Mesendoderm (in vitro differentiated cells): ENCODE results near the gene ZNF236.

Experiments
- DNase-seq: peaks from one replicate; pipeline ENCODE4 v3.0.0; 2013
- H2AK5ac ChIP-seq: 2 replicates; pipeline ENCODE4 v1.6.1; 2013; ENCODE audit warnings: low read length, inconsistent platforms
- H2BK120ac ChIP-seq: 2 replicates; pipeline ENCODE4 v1.6.1; 2013; ENCODE audit warnings: low read depth, mild to moderate bottlenecking, low read length, moderate library complexity, mixed read lengths
- H2BK15ac ChIP-seq: replicated peaks from 2 replicates; pipeline ENCODE4 v1.6.1; 2013; ENCODE audit warnings: low read depth, mild to moderate bottlenecking, moderate library complexity
- H2BK5ac ChIP-seq: 2 replicates; pipeline ENCODE4 v1.6.1; 2013; ENCODE audit warnings: low read length, inconsistent platforms
- H3K18ac ChIP-seq: 2 replicates; pipeline ENCODE4 v1.6.1; 2013; ENCODE audit warnings: mild to moderate bottlenecking, low read length, mixed read lengths
- H3K23ac ChIP-seq: one replicate; pipeline ENCODE4 v1.6.1; 2013; ENCODE audit warnings: low read length
- H3K27ac ChIP-seq: 2 replicates; pipeline ENCODE4 v1.5.1; 2013; ENCODE audit warnings: low read depth, mild to moderate bottlenecking, inconsistent platforms, low read length, moderate library complexity
- H3K27me3 ChIP-seq: 2 replicates; pipeline ENCODE4 v1.6.1; 2013; ENCODE audit warnings: low read length, control low read depth, mild to moderate bottlenecking, inconsistent platforms; ENCODE audit not compliant: insufficient read depth, poor library complexity
- H3K36me3 ChIP-seq: 2 replicates; pipeline ENCODE4 v1.6.1; 2013; ENCODE audit warnings: low read length, inconsistent platforms; ENCODE audit not compliant: control insufficient read depth, insufficient read depth
- H3K4ac ChIP-seq: one replicate; pipeline ENCODE4 v1.6.1; 2013; ENCODE audit warnings: low read depth, mild to moderate bottlenecking, low read length, moderate library complexity
- H3K4me1 ChIP-seq: 2 replicates; pipeline ENCODE4 v1.6.1; 2013; ENCODE audit warnings: low read depth, low read length, inconsistent platforms; ENCODE audit not compliant: control insufficient read depth
- H3K4me2 ChIP-seq: 2 replicates; pipeline ENCODE4 v1.6.1; 2013; ENCODE audit warnings: low read length
- H3K4me3 ChIP-seq: 2 replicates; pipeline ENCODE4 v1.5.1; 2013; ENCODE audit warnings: mild to moderate bottlenecking, low read length
- H3K56ac ChIP-seq: one replicate; pipeline ENCODE4 v1.6.1; 2013; ENCODE audit warnings: low read length
- H3K79me1 ChIP-seq: 2 replicates; pipeline ENCODE4 v1.6.1; 2013; ENCODE audit warnings: low read length, inconsistent platforms
- H3K79me2 ChIP-seq: 2 replicates; pipeline ENCODE4 v1.6.1; 2013; ENCODE audit warnings: mild to moderate bottlenecking, low read length; ENCODE audit not compliant: control insufficient read depth, insufficient read depth
- H3K9ac ChIP-seq: 2 replicates; pipeline ENCODE4 v1.6.1; 2013; ENCODE audit warnings: low read length, inconsistent platforms
- H4K5ac ChIP-seq: one replicate; pipeline ENCODE4 v1.6.1; 2013; ENCODE audit warnings: low read length
- H4K8ac ChIP-seq: one replicate; pipeline ENCODE4 v1.6.1; 2013; ENCODE audit warnings: low read depth, mild to moderate bottlenecking, control low read depth, low read length, moderate library complexity
- WGBS: extraction: QIAGEN DNeasy Blood & Tissue Kit; methylation state at CpG from one replicate; pipeline ENCODE4 v1.1.7; 2013; ENCODE audit warnings: low lambda C conversion rate, missing lambda C conversion rate; ENCODE audit not compliant: insufficient coverage; ENCODE audit errors: extremely low coverage; 5-methylcytosine and 5-hydroxymethylcytosine counted together

Gene ZNF236

GRCh38 chr18:76985156-76985950 is 163.0 kb downstream of the ZNF236 start:
- no peak overlapping the region for H3K56ac ChIP-seq
- H3K4ac ChIP-seq = no peak overlapping the region
- H4K5ac ChIP-seq = no peak overlapping the region
- H3K36me3 ChIP-seq = no peaks in the 10 kb centered on the region
- H3K79me1 ChIP-seq = no peaks in the 10 kb centered on the region
- no peak overlapping the region for H3K4me3 ChIP-seq
- H3K79me2 ChIP-seq = no peaks in the 10 kb centered on the region
- H3K18ac ChIP-seq = no peak overlapping the region
- H2BK15ac ChIP-seq = no peak overlapping the region
- H2BK5ac ChIP-seq = no peak overlapping the region
- H3K27me3 ChIP-seq = no peaks in the 10 kb centered on the region
- no peak overlapping the region for H4K8ac ChIP-seq
- no CpG with 5 or more reads among the region's 27 CpGs for WGBS
- no peak overlapping the region for H3K4me2 ChIP-seq
- no peak overlapping the region for H3K9ac ChIP-seq
- DNase-seq = no peak
- H3K4me1 ChIP-seq = no peaks in the 10 kb centered on the region
- H2AK5ac ChIP-seq = no peak overlapping the region
- H3K23ac ChIP-seq = no peak overlapping the region
- no peak overlapping the region for H3K27ac ChIP-seq
- no peak overlapping the region for H2BK120ac ChIP-seq

DNA sequence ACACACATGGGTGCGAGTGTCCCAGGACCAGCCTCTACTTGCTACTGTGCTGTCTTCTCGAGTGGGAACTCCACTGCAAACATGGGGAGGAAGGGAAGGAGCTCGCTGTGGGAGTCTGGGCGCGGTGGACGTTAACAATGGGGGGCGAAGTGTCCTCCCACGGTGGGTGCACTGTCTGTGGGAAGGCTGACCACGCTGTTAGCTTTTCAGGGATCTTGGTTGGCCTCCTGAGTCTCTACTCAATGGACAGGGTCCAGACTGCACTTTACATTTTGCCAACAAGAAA is 163.5 kb downstream of the ZNF236 start:
- no peaks in the 10 kb centered on the region for H3K79me1 ChIP-seq
- H3K18ac ChIP-seq = no peak overlapping the region
- H2BK5ac ChIP-seq = no peak overlapping the region
- H3K27me3 ChIP-seq = no peaks in the 10 kb centered on the region
- H3K27ac ChIP-seq = no peak overlapping the region
- no peaks in the 10 kb centered on the region for H3K36me3 ChIP-seq
- no peak overlapping the region for H2BK15ac ChIP-seq
- WGBS = no CpG with 5 or more reads among the region's 9 CpGs
- no peak overlapping the region for H4K5ac ChIP-seq
- H3K4me1 ChIP-seq = no peaks in the 10 kb centered on the region
- no peak overlapping the region for H3K56ac ChIP-seq
- no peak overlapping the region for H4K8ac ChIP-seq
- no peak overlapping the region for H3K4me2 ChIP-seq
- no peaks in the 10 kb centered on the region for H3K79me2 ChIP-seq
- no peak overlapping the region for H3K4ac ChIP-seq
- H2AK5ac ChIP-seq = no peak overlapping the region
- no peak overlapping the region for H2BK120ac ChIP-seq
- no peak overlapping the region for H3K23ac ChIP-seq
- no peak overlapping the region for H3K4me3 ChIP-seq
- no peak overlapping the region for H3K9ac ChIP-seq
- DNase-seq = no peak

GRCh38 chr18:76986406-76986805 is 164.0 kb downstream of the ZNF236 start:
- no peak for DNase-seq
- Histone ChIP-seq H2BK120ac (no peak overlapping the region), H3K56ac (no peak overlapping the region), H3K18ac (no peak overlapping the region), H3K4ac (no peak overlapping the region), H3K4me3 (no peak overlapping the region), H3K23ac (no peak overlapping the region), H3K4me1 (no peaks in the 10 kb centered on the region), H3K9ac (no peak overlapping the region), H2BK15ac (no peak overlapping the region), H4K5ac (no peak overlapping the region), H3K4me2 (no peak overlapping the region), H4K8ac (no peak overlapping the region), H3K27ac (no peak overlapping the region), H3K79me1 (no peaks in the 10 kb centered on the region), H3K79me2 (no peaks in the 10 kb centered on the region), H2BK5ac (no peak overlapping the region), H2AK5ac (no peak overlapping the region), H3K36me3 (no peaks in the 10 kb centered on the region), H3K27me3 (no peaks in the 10 kb centered on the region)
- WGBS = no CpG with 5 or more reads among the region's 7 CpGs

DNA sequence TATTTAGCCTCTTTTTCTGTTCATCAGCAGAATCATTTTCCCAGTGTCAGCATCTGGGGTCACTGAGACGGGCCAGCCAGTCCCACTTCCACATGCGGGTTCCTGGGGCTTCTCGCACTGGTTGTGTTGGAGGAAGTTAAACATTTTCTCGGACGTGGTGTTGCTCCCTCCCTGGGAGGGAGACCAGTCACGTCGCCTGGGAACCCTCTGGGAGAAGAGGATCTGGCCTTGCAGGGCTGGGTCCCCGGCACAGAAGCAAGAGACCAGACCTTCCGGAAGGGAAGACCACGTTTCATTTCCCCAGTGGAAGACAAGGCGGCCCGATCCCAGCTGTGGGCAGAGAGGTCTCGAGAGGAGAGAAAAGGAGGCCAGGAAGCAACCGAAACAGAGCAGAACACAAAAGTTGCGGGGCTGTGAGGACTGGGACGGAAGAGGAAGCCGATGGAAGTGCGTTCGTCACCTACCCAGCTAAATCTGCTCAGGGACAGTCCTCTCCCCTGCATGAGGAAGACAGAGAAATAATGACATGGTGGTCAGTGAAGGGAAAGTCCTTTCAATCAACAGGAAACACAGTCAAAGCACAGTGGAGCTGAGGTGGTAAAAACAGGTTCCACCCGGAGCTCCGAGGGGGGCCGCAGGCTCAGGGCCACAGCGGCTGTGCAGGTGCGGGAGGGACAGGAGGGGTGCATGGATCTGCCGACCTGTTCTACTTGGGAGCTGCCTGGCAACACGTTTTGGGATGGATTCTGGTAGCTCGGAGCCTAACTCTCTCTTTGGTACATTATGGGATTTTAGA is 165.9 kb downstream of the ZNF236 start:
- H3K56ac ChIP-seq = no peak overlapping the region
- no peak overlapping the region for H3K23ac ChIP-seq
- H4K8ac ChIP-seq = no peak overlapping the region
- H2AK5ac ChIP-seq = no peak overlapping the region
- no peak overlapping the region for H3K18ac ChIP-seq
- no peak overlapping the region for H3K4me2 ChIP-seq
- H3K27me3 ChIP-seq = no peaks in the 10 kb centered on the region
- no peak for DNase-seq
- no peak overlapping the region for H3K4me3 ChIP-seq
- no peak overlapping the region for H2BK15ac ChIP-seq
- WGBS = no CpG with 5 or more reads among the region's 27 CpGs
- H3K9ac ChIP-seq = no peak overlapping the region
- no peaks in the 10 kb centered on the region for H3K4me1 ChIP-seq
- H3K36me3 ChIP-seq = no peaks in the 10 kb centered on the region
- H2BK120ac ChIP-seq = no peak overlapping the region
- H3K27ac ChIP-seq = no peak overlapping the region
- no peak overlapping the region for H2BK5ac ChIP-seq
- no peaks in the 10 kb centered on the region for H3K79me1 ChIP-seq
- no peak overlapping the region for H4K5ac ChIP-seq
- no peak overlapping the region for H3K4ac ChIP-seq
- H3K79me2 ChIP-seq = no peaks in the 10 kb centered on the region

GRCh38 chr18:76988827-76989646 is 166.7 kb downstream of the ZNF236 start:
- H3K9ac ChIP-seq = no peak overlapping the region
- no peak for DNase-seq
- no peak overlapping the region for H2BK5ac ChIP-seq
- no peak overlapping the region for H2AK5ac ChIP-seq
- H3K18ac ChIP-seq = no peak overlapping the region
- no peak overlapping the region for H4K5ac ChIP-seq
- no peak overlapping the region for H3K4ac ChIP-seq
- no peaks in the 10 kb centered on the region for H3K79me1 ChIP-seq
- no peak overlapping the region for H3K4me2 ChIP-seq
- WGBS = no CpG with 5 or more reads among the region's 29 CpGs
- no peak overlapping the region for H3K4me3 ChIP-seq
- H2BK15ac ChIP-seq = no peak overlapping the region
- H3K79me2 ChIP-seq = no peaks in the 10 kb centered on the region
- no peak overlapping the region for H3K56ac ChIP-seq
- no peak overlapping the region for H2BK120ac ChIP-seq
- H3K36me3 ChIP-seq = no peaks in the 10 kb centered on the region
- no peak overlapping the region for H4K8ac ChIP-seq
- H3K4me1 ChIP-seq = no peaks in the 10 kb centered on the region
- H3K27ac ChIP-seq = no peak overlapping the region
- no peak overlapping the region for H3K23ac ChIP-seq
- no peaks in the 10 kb centered on the region for H3K27me3 ChIP-seq
